H1 (cell line): Measurements from ENCODE around the gene DNAH1. TPM values are rescaled to one million over a fixed set of nuclear protein-coding genes. Genes with fewer than 3 reads are reported as not detected.

Experiments used
- BACH1 ChIP-seq: IDR thresholded peaks from 2 replicates; pipeline ENCODE4 v1.6.1; 2012; ENCODE audit warnings: low read length, improper control_type of control experiment
- GTF2F1 ChIP-seq: IDR thresholded peaks from 2 replicates; pipeline ENCODE4 v1.6.1; 2012; ENCODE audit warnings: low read depth, low read length, improper control_type of control experiment, borderline replicate concordance
- JUN ChIP-seq: IDR thresholded peaks from 2 replicates; pipeline ENCODE4 v1.6.1; 2011; ENCODE audit warnings: low read depth, mild to moderate bottlenecking, improper control_type of control experiment, low read length
- RFX5 ChIP-seq: IDR thresholded peaks from 2 replicates; pipeline ENCODE4 v1.6.1; 2011; ENCODE audit warnings: low read depth, low read length, improper control_type of control experiment, borderline replicate concordance
- SUZ12 ChIP-seq: fragments of 200-600 bp; sonication (generic); IDR thresholded peaks from 2 replicates; pipeline ENCODE4 v1.6.1; 2012; ENCODE audit warnings: mild to moderate bottlenecking, inconsistent platforms, low read length, moderate library complexity, mixed read lengths
- TEAD4 ChIP-seq: IDR thresholded peaks from 2 replicates; pipeline ENCODE4 v1.6.1; 2012; ENCODE audit warnings: low read depth, low read length, inconsistent platforms, mixed read lengths
- ZNF274 ChIP-seq: IDR thresholded peaks from 2 replicates; pipeline ENCODE4 v1.7.0; 2012; ENCODE audit warnings: low read length, borderline replicate concordance; ENCODE audit errors: extremely low read depth
- polyA plus RNA-seq, 7 experiments: library from polyadenylated mRNA; depleted of rRNA in 3 of 7; stranded (reverse) in 5 of 7; unstranded in 2 of 7; fragments of >200 nt in 5 of 7; fragments of 200-250 nt in 2 of 7; gene quantifications; 1 replicate in 5 of 7; 2 replicates in 1 of 7; 4 replicates in 1 of 7; pipeline versions ENCODE4 v1.2.1 to v1.2.3, GENCODE V29; 2011 to 2013; ENCODE audit warnings: missing spikeins in 2 of 7, mixed read lengths in 2 of 7
- total RNA-seq: library from RNA; stranded (reverse); fragmentation: NEBNext Ultra II Directional; extraction: Animal tissue kit (Norgen Biotek cat#: 25700); gene quantifications from 2 replicates; pipeline ENCODE4 v1.2.1, GENCODE V29; 2021

DNAH1 gene
- total and polyA plus RNA-seq, 2 of the 8 experiments (the other 6 are each of a cell fraction or from before 2014, with no cell fraction given), result 1.0 to 1.5 TPM

GRCh38 chr3:52349611-52350395 is 33.7 kb downstream of the DNAH1 start (continued):
- TF ChIP-seq JUN (no peak), BACH1 (no peak), ZNF274 (no peak), RFX5 (no peak), GTF2F1 (no peak), SUZ12 (no peak), TEAD4 (no peak)
